Mammary epithelial cell (primary cell): Measurements from ENCODE around the gene GALNT17.

Experiments
- CTCF ChIP-seq, 2 donors: IDR thresholded peaks in 1 of 2; conservative IDR thresholded peaks in 1 of 2; 2 replicates each; pipeline ENCODE4 v1.5.1; 2011 to 2012; ENCODE audit warnings: inconsistent platforms in 2 of 2, low read length in 2 of 2, mild to moderate bottlenecking in 2 of 2, control low read depth in 1 of 2, low read depth in 1 of 2; ENCODE audit not compliant: insufficient read depth in 1 of 2; ENCODE audit errors: extremely low read depth in 1 of 2
- EZH2 ChIP-seq: IDR thresholded peaks from 2 replicates; pipeline ENCODE4 v1.6.1; 2012; ENCODE audit warnings: low read length, inconsistent platforms, borderline replicate concordance

- TF ChIP-seq CTCF (conservative IDR thresholded peaks at IDR 0.05 in 1 of 2, IDR thresholded peaks at IDR 0.05 in 1 of 2; ENCODE audit: extremely low read depth in 1 of 2, insufficient read depth in 1 of 2, low read depth in 1 of 2, low read length in 2 of 2): no peak
- TF ChIP-seq EZH2: no peak
Observed at GRCh38 chr7:71547426-71547825, 415.5 kb downstream of the GALNT17 start.
